Measurements from ENCODE around the gene KCNG4. TPM values are rescaled to one million over a fixed set of nuclear protein-coding genes. Genes with fewer than 3 reads are reported as not detected.
"Not testable (repeated sequence)": the region's sequence is repeated elsewhere in the genome, so short reads cannot be mapped to it uniquely, and the experiment has no call there.

The KCNG4 gene
- polyA plus RNA-seq, 5 donors: 0.05 to 0.10 (median 0.06) TPM

GRCh38 chr16:84236671-84237070 is 3.1 kb downstream of the KCNG4 start:
- no peak for DNase-seq

GRCh38 chr16:84234321-84235241 is 5.2 kb downstream of the KCNG4 start:
- no peak for DNase-seq

- DNase-seq: no peak
Measured at GRCh38 chr16:84233748-84234147, 6.1 kb downstream of the KCNG4 start.

- DNase-seq: no peak
Measured at GRCh38 chr16:84232969-84233368, 6.8 kb downstream of the KCNG4 start.

GRCh38 chr16:84232060-84232459 is 7.8 kb downstream of the KCNG4 start:
- no peak for DNase-seq

GRCh38 chr16:84229471-84229870 is 10.3 kb downstream of the KCNG4 start:
- no peak for DNase-seq

- DNase-seq: no peak
Measured at GRCh38 chr16:84228256-84228838, 11.5 kb downstream of the KCNG4 start.

GRCh38 chr16:84227548-84227947 is 12.3 kb downstream of the KCNG4 start:
- no peak for DNase-seq

GRCh38 chr16:84226026-84226425 is 13.8 kb downstream of the KCNG4 start:
- no peak for DNase-seq

GRCh38 chr16:84225571-84225970 is 14.2 kb downstream of the KCNG4 start:
- no peak for DNase-seq

GRCh38 chr16:84225126-84225525 is 14.7 kb downstream of the KCNG4 start:
- DNase-seq: no peak

GRCh38 chr16:84224554-84224953 is 15.3 kb downstream of the KCNG4 start:
- no peak for DNase-seq

GRCh38 chr16:84223456-84223855 is 16.4 kb downstream of the KCNG4 start:
- DNase-seq: no peak

GRCh38 chr16:84220851-84221250 is 19.0 kb downstream of the KCNG4 start:
- DNase-seq: no peak

GRCh38 chr16:84218956-84219355 is 20.9 kb downstream of the KCNG4 start:
- DNase-seq: no peak

- DNase-seq: no peak
Measured at GRCh38 chr16:84218176-84218823, 21.5 kb downstream of the KCNG4 start.

- not testable (repeated sequence) for DNase-seq
Measured at GRCh38 chr16:84216144-84216543, 23.7 kb downstream of the KCNG4 start.

GRCh38 chr16:84215531-84215930 is 24.3 kb downstream of the KCNG4 start:
- no peak for DNase-seq

- no peak for DNase-seq
Measured at GRCh38 chr16:84214451-84215066, 25.3 kb downstream of the KCNG4 start.

GRCh38 chr16:84212631-84213030 is 27.2 kb downstream of the KCNG4 start:
- DNase-seq: no peak

GRCh38 chr16:84212154-84212553 is 27.7 kb downstream of the KCNG4 start:
- DNase-seq: no peak

- DNase-seq: no peak
Measured at GRCh38 chr16:84209989-84210388, 29.8 kb downstream of the KCNG4 start.
